Inferior parietal cortex (tissue), 1 donor: Measurements from ENCODE around the gene XAF1.
"Not testable (repeated sequence)": the region's sequence is repeated elsewhere in the genome, so short reads cannot be mapped to it uniquely, and the experiment has no call there.

Experiments
- DNase-seq: peaks from one replicate; pipeline ENCODE4 v3.0.0-alpha.2; 2016; ENCODE audit errors: extremely low spot score

The XAF1 gene

GRCh38 chr17:6800422-6801027 is 44.7 kb downstream of the XAF1 start:
- no peak for DNase-seq

GRCh38 chr17:6811510-6811909 is 55.7 kb downstream of the XAF1 start:
- DNase-seq: no peak

- DNase-seq: no peak
These were observed 56.4 kb downstream of the XAF1 start for GRCh38 chr17:6812295-6812694.

DNA sequence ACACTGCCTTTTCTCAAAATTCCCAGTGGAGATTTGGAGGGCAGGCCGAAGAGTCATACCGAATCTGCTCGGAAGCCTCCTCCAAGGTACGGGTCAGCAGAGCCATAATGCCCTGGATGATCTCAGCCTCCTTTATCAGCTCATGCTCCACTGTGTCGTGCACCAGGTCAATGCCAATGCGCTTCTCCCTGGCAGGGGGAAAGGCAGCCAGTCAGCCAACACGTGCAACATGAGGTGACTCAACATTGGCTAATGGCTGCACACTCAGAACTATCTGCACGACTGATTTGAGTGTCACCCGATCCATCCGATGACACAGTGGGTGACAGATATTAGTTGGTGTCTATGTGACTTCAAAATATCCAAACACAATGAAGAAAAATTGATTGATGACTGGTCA is 59.9 kb downstream of the XAF1 start:
- DNase-seq: no peak

DNA sequence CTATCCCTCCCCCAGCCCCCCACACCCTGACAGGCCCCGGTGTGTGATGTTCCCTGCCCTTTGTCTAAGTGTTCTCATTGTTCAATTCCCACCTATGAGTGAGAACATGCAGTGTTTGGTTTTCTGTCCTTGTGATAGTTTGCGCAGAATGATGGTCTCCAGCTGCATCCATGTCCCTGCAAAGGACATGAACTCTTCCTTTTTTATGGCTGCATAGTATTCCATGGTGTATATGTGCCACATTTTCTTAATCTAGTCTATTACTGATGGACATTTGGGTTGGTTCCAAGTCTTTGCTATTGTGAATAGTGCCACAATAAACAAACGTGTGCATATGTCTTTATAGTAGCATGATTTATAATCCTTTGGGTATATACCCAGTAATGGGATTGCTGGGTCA is 60.5 kb downstream of the XAF1 start:
- DNase-seq: not testable (repeated sequence)

DNA sequence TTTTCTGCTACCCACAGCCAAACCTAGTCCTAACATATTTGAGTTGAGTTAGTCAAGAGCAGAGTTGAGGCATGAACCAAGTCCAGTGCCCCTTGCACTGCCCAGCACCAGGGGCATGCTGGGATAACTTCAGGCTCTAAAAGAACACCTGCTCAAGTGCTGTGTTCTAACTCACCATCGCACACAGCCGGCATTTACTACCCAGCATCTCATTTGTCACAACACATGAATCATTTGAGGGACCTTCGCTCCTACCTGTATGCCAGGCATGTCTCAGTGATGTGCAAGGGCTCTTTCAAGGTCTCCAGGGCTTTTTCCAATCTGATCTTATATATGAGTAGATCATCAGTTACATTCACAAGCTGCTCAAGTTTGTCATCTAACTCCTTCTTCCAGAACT is 63.1 kb downstream of the XAF1 start:
- no peak for DNase-seq

DNA sequence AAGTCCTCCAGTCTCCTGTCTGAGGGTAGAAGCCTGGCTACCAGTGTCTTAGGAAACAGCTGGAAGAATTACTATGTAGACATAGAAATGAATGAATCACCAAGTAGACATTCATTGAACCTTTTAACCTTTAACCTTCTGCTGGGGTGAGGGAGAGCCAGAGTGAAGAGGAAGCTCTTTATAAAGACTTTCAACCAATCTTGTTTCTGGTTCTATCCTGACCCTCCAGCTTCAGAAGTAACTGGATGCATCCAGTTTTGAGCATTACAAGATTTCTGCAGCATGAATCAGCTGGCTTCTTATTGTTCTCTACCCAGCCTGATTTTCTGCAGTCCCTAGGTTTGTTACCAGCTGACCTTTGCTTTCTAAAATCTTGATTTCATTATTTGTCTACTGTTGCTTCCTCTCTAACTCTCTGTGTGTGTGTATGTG is 67.2 kb downstream of the XAF1 start:
- no peak for DNase-seq
